ENCODE results near the gene STK32A.

DNA sequence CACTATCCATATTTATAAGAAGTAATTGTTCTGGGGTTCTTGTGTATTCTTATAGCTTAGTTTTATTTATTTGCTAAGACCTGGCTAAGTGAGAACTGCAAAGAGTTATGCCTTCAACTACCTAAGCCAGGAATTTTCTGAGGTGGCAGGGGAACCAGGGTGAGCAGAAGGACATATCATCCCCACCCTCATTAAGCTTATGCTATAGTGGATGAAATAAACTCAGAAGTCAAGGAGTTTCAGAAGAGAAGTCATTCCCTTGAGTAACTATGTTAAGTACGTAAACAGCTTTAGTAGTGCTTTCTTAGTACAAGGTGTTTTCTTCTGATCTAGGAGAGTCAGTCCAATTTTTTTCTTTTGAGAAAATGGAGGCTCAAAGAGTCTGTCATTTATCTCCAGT, 41.7 kb downstream of the STK32A start:
- TF ChIP-seq, protein P1, sequence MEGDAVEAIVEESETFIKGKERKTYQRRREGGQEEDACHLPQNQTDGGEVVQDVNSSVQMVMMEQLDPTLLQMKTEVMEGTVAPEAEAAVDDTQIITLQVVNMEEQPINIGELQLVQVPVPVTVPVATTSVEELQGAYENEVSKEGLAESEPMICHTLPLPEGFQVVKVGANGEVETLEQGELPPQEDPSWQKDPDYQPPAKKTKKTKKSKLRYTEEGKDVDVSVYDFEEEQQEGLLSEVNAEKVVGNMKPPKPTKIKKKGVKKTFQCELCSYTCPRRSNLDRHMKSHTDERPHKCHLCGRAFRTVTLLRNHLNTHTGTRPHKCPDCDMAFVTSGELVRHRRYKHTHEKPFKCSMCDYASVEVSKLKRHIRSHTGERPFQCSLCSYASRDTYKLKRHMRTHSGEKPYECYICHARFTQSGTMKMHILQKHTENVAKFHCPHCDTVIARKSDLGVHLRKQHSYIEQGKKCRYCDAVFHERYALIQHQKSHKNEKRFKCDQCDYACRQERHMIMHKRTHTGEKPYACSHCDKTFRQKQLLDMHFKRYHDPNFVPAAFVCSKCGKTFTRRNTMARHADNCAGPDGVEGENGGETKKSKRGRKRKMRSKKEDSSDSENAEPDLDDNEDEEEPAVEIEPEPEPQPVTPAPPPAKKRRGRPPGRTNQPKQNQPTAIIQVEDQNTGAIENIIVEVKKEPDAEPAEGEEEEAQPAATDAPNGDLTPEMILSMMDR (optimal IDR thresholded peaks at IDR 0.05 in 1 of 3, IDR thresholded peaks at IDR 0.05 in 1 of 3, conservative IDR thresholded peaks at IDR 0.05 in 1 of 3; ENCODE audit: extremely low read depth in 1 of 3, insufficient read depth in 2 of 3, low read length in 3 of 3): no peak
- TF ChIP-seq EZH2 (IDR thresholded peaks at IDR 0.05; ENCODE audit: low read length): no peak

Data from keratinocyte (primary cell).